COLO668 (cell line): ENCODE results near the gene HAND1.
"Not testable (repeated sequence)": the region's sequence is repeated elsewhere in the genome, so short reads cannot be mapped to it uniquely, and the experiment has no call there.

Source experiments
- DNase-seq: peaks from one replicate; lab custom pipeline; 2025; ENCODE audit not compliant: unreplicated experiment; lab: John Stamatoyannopoulos, UW

HAND1 gene

GRCh38 chr5:154478224-154478565 lies at the start of gene HAND1:
Gene HAND1, minus strand, starts transcription at chr5:154478227. Its CDS starts 219 bp downstream, at chr5:154478008.
- DNase-seq: peak; percentile 51

GRCh38 chr5:154526231-154527226 lies 48.5 kb upstream of the HAND1 start:
- DNase-seq: no peak

GRCh38 chr5:154524859-154525258 lies 46.8 kb upstream of the HAND1 start:
- DNase-seq: no peak

GRCh38 chr5:154524181-154524580 lies 46.2 kb upstream of the HAND1 start:
- no peak for DNase-seq

GRCh38 chr5:154523709-154524108 lies 45.7 kb upstream of the HAND1 start:
- no peak for DNase-seq

- no peak for DNase-seq
These were observed 45.1 kb upstream of the HAND1 start for GRCh38 chr5:154523104-154523503.

- DNase-seq: no peak
These were observed 44.3 kb upstream of the HAND1 start for GRCh38 chr5:154522284-154522683.

GRCh38 chr5:154521756-154522155 lies 43.7 kb upstream of the HAND1 start:
- DNase-seq: no peak

- DNase-seq: peak; percentile 9
These were observed 42.9 kb upstream of the HAND1 start for GRCh38 chr5:154520861-154521453.

GRCh38 chr5:154519359-154519758 lies 41.3 kb upstream of the HAND1 start:
- DNase-seq: peak; percentile 47

- no peak for DNase-seq
These were observed 40.4 kb upstream of the HAND1 start for GRCh38 chr5:154518438-154518867.

- no peak for DNase-seq
These were observed 39.9 kb upstream of the HAND1 start for GRCh38 chr5:154517810-154518437.

- DNase-seq: no peak
These were observed 39.2 kb upstream of the HAND1 start for GRCh38 chr5:154517181-154517580.

- no peak for DNase-seq
These were observed 38.4 kb upstream of the HAND1 start for GRCh38 chr5:154516475-154516874.

- DNase-seq: not testable (repeated sequence)
These were observed 37.5 kb upstream of the HAND1 start for GRCh38 chr5:154515488-154515887.

- no peak for DNase-seq
These were observed 36.3 kb upstream of the HAND1 start for GRCh38 chr5:154514331-154514730.

- DNase-seq: no peak
These were observed 35.6 kb upstream of the HAND1 start for GRCh38 chr5:154513669-154514084.

GRCh38 chr5:154511984-154512383 lies 34.0 kb upstream of the HAND1 start:
- DNase-seq: no peak

- DNase-seq: no peak
These were observed 31.9 kb upstream of the HAND1 start for GRCh38 chr5:154509784-154510555.

GRCh38 chr5:154508114-154508513 lies 30.1 kb upstream of the HAND1 start:
- DNase-seq: no peak

GRCh38 chr5:154506716-154507080 lies 28.7 kb upstream of the HAND1 start:
- no peak for DNase-seq
